Measurements from ENCODE around the gene SYT13. TPM values are rescaled to one million over a fixed set of nuclear protein-coding genes. Genes with fewer than 3 reads are reported as not detected.
A peak's percentile ranks its signal among the peaks of the same experiment; 100 is the strongest.

SYT13 gene
- total RNA-seq, 6 donors from 2014 or later, result 0.11 to 0.78 (median 0.30) TPM; not detected in 3

DNA sequence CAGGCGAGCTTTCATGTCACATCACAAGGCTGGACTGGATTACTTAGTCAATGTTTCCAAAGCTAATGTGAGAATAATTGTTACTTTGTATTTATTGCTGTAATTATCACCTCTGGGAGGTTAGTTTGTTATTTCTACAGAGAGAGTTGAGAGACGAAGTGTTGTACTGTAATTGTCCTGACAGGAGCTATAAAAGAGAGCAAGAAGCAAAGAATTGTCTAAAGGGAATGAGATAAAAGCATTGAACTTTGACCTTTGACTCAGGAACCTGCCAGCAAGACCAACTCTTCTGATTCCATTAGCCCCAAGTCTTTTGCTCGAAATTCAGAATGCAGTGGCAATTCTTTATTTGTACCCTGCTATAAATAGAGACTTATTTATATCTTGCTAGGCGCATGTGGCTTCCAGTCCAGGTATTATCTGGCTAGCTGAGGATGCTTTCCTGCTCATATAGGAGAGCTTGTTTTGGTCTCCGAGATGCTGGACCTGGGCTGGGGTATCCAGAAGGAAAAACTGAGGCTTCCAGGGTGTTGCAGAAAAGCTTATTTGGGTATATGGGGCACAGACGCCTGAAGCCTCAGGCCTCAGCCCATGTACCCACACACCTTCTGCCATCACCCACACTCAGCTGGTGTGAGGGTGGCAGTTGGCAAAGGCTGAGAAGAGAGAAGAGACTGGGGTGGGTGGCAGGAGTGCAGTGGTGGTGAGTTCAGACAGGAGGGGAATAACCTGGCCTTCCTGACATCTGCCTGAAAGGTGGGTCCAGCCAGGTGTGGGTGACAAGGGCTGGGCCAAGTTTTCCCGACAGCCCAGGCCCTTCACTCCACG, 40.7 kb downstream of the SYT13 start:
- no peaks in the 10 kb centered on the region for H3K27me3 ChIP-seq
- DNase-seq (no peak), ATAC-seq (ENCODE audit: low FRiP score in 2 of 2) (no peak)
- H3K9me3 ChIP-seq, result no peaks in the 10 kb centered on the region
- TF ChIP-seq POLR2A (IDR thresholded peaks at IDR 0.05), result no peak
- no peak for TF ChIP-seq EP300 (IDR thresholded peaks at IDR 0.05)
- TF ChIP-seq CTCF (IDR thresholded peaks at IDR 0.05), result no peak
- TF ChIP-seq POLR2AphosphoS5 (IDR thresholded peaks at IDR 0.05), result no peak
- H3K4me1 ChIP-seq, result no peaks in the 10 kb centered on the region
- H3K27ac ChIP-seq, result no peak overlapping the region
- no peak overlapping the region for H3K4me3 ChIP-seq
- H3K36me3 ChIP-seq, result no peaks in the 10 kb centered on the region
- WGBS, 2 donors, result 86 to 91% methylated on average over 8 of the region's 8 CpGs

DNA sequence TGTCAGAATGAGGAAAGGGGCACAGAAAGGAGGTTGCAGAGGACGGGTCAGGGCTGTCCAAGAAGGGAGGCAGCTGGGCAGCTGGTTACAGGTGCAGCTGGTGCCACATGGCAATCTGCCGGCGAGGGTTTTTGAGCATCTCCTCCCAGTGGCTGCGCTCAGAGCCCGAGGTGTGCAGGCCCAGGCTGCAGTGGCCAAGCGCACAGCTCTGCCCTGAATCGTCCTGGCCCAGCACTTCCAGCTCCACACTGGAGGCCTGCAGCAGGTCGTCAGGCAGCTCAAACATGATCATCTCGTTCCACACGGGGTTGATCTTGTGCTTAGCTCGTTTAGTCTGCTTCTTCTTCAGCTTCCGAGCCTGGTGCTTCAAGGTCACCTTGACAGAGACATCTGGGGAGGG, 42.2 kb downstream of the SYT13 start:
- Histone ChIP-seq H3K36me3 (no peaks in the 10 kb centered on the region), H3K27ac (no peak overlapping the region), H3K4me1 (no peaks in the 10 kb centered on the region), H3K27me3 (no peaks in the 10 kb centered on the region), H3K9me3 (no peaks in the 10 kb centered on the region), H3K4me3 (no peak overlapping the region)
- DNase-seq (peak in 1 of 2 donors; percentile 45), ATAC-seq (ENCODE audit: low FRiP score in 2 of 2) (no peak)
- WGBS, 2 donors, result 87% methylated on average over 6 to 12 of the region's 12 CpGs
- TF ChIP-seq CTCF (IDR thresholded peaks at IDR 0.05), result no peak
- no peak for TF ChIP-seq POLR2A (IDR thresholded peaks at IDR 0.05)
- TF ChIP-seq EP300 (IDR thresholded peaks at IDR 0.05), result no peak
- no peak for TF ChIP-seq POLR2AphosphoS5 (IDR thresholded peaks at IDR 0.05)

DNA sequence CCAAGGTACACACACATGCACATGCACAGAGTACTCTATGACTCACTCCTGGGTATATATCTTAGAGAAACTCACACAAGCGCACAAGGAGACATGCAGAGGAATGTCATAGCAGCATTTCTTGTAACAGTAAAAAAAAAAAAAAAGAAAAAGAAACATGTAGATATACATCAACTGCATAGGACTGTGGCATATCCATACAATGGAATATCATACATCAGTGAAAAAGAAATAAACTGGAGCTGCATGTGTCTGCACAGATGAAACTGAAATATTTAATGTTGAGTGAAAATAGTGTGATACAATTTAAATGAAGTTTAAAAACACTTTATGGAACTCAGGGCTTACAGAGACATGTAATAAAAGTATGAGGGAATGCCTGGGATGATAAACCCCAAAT, 46.4 kb downstream of the SYT13 start:
- ATAC-seq (ENCODE audit: low FRiP score in 2 of 2), result no peak
- TF ChIP-seq EP300 (IDR thresholded peaks at IDR 0.05), result no peak
- no peak for TF ChIP-seq POLR2A (IDR thresholded peaks at IDR 0.05)
- no peak for TF ChIP-seq CTCF (IDR thresholded peaks at IDR 0.05)
- TF ChIP-seq POLR2AphosphoS5 (IDR thresholded peaks at IDR 0.05), result no peak
- no peak overlapping the region for H3K4me3 ChIP-seq
- no peaks in the 10 kb centered on the region for H3K27me3 ChIP-seq
- no peaks in the 10 kb centered on the region for H3K36me3 ChIP-seq
- H3K27ac ChIP-seq, result no peak overlapping the region
- no peaks in the 10 kb centered on the region for H3K9me3 ChIP-seq
- DNase-seq, result no peak
- no peaks in the 10 kb centered on the region for H3K4me1 ChIP-seq
- 92 to 94% methylated on average over 1 of the region's 1 CpG for WGBS, 2 donors

DNA sequence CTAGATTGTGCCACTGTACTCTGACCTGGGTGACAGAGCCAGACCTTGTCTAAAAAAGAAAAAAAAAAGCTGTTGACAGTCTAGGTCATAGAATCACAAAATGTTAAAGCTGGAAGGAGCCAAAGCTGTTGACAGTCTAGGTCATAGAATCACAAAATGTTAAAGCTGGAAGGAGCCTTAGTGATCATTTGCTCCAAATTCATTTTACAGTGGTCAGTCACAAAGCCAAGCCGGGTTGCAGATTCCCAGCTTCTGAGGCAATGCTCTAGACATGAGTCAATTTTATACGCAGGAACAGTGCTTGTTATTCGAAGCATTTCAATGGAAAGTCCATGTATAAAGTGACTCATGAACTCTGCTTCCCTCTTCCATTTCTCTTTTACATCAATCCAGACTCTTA, 47.4 kb downstream of the SYT13 start:
- DNase-seq, result no peak
- 82 to 85% methylated on average over 3 of the region's 3 CpGs for WGBS, 2 donors
- Histone ChIP-seq H3K27me3 (no peaks in the 10 kb centered on the region), H3K4me1 (no peaks in the 10 kb centered on the region), H3K27ac (no peak overlapping the region), H3K36me3 (no peaks in the 10 kb centered on the region), H3K4me3 (no peak overlapping the region), H3K9me3 (no peaks in the 10 kb centered on the region)
- no peak for TF ChIP-seq CTCF (IDR thresholded peaks at IDR 0.05)
- no peak for TF ChIP-seq POLR2A (IDR thresholded peaks at IDR 0.05)
- no peak for TF ChIP-seq EP300 (IDR thresholded peaks at IDR 0.05)
- TF ChIP-seq POLR2AphosphoS5 (IDR thresholded peaks at IDR 0.05), result no peak
- no peak for ATAC-seq (ENCODE audit: low FRiP score in 2 of 2)

Measured in upper lobe of left lung (tissue), 6 donors.